ENCODE measurements around the gene DNAJB11.

GRCh38 chr3:186598108-186598784, 27.7 kb downstream of the DNAJB11 start:
- TF ChIP-seq CTCF (IDR thresholded peaks at IDR 0.05; ENCODE audit: insufficient read depth, low read length), result no peak
- TF ChIP-seq REST (IDR thresholded peaks at IDR 0.05; ENCODE audit: insufficient replicate concordance, low read depth), result no peak
- TF ChIP-seq POLR2AphosphoS5 (IDR thresholded peaks at IDR 0.05; ENCODE audit: low read depth), result no peak
- TF ChIP-seq GABPA (IDR thresholded peaks at IDR 0.05; ENCODE audit: low read depth), result no peak
- TF ChIP-seq SPI1 (IDR thresholded peaks at IDR 0.05; ENCODE audit: borderline replicate concordance, low read depth), result no peak

Measured in HL-60 (cell line).